ENCODE measurements around the gene PTGIS.
"Not testable (repeated sequence)": the region's sequence is repeated elsewhere in the genome, so short reads cannot be mapped to it uniquely, and the experiment has no call there.

The PTGIS gene

DNA sequence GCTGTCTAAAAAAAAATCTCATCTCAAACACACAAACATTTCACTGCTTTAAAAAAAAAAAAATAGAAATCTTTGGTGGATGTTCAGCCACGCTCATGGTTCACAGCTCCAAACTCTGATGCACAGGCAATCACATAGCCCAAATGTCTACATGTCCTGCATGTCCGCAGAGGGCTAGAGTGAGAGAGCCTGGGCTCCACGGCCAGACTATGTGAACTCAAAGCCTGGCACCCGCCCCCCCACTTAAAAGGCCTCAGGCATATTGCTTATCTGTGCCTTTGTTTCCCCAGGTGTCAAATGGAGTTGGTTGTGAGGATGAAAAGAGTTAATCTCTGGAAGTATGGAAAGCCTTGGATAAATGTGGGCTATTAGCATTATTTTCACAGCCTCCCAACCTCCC lies 10.5 kb upstream of the PTGIS start:
- no peak for DNase-seq

DNA sequence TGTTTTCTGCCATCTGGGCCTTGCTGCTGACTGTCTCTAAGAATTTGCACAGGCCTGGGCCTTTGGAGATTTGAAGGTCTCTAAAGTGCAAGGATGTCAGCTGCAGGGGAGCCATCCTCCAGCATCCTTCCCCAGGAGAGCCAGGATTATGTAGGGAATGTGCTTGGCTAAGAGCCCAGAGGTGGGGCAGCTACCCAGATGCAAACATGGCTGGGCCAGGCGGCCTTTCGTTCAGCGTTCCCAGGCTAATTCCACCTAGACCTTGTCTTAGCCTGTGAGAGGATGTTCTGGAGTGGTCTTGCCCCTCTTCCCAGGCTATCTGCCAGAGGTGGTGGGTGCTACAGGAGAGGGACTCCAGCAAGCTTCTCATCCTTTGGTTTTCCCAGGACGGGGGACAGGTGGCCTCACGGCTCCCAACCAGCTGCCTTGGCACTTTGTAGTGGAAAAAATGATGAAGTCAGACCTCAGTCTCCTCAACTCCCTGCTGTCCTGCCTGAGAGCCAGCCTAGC lies 7.7 kb upstream of the PTGIS start:
- DNase-seq = no peak

DNA sequence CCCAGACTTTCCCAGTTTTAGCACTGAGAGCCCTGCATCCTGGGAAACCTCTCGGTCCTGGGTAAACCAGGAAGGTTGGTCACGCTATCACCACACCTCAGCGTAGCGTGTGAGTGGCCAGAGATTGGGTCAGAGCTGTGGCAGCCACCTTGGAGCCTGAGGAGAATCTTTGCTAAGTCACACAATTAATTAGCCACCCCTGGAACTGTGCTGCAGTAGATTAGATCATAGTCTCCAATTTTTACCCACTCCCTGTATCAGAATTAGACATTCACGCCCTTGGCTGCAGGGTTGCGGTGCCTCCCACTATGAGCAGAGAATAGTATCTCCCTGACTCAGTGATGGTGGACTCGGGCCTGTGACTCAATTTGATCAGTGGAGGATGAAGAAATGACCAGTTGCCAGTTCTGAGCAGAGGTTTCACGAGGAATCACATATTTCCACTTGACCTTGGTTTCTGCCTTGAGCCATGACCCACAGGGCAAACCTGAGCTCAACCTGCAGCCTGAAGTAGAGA lies 6.0 kb upstream of the PTGIS start:
- no peak for DNase-seq

GRCh38 chr20:49572857-49573256 lies 4.9 kb upstream of the PTGIS start:
- no peak for DNase-seq

GRCh38 chr20:49571553-49571835 lies 3.6 kb upstream of the PTGIS start:
- DNase-seq = no peak

GRCh38 chr20:49570828-49571552 lies 3.1 kb upstream of the PTGIS start:
- no peak for DNase-seq

- DNase-seq = no peak
These were observed 2.4 kb upstream of the PTGIS start for GRCh38 chr20:49570161-49570827.

DNA sequence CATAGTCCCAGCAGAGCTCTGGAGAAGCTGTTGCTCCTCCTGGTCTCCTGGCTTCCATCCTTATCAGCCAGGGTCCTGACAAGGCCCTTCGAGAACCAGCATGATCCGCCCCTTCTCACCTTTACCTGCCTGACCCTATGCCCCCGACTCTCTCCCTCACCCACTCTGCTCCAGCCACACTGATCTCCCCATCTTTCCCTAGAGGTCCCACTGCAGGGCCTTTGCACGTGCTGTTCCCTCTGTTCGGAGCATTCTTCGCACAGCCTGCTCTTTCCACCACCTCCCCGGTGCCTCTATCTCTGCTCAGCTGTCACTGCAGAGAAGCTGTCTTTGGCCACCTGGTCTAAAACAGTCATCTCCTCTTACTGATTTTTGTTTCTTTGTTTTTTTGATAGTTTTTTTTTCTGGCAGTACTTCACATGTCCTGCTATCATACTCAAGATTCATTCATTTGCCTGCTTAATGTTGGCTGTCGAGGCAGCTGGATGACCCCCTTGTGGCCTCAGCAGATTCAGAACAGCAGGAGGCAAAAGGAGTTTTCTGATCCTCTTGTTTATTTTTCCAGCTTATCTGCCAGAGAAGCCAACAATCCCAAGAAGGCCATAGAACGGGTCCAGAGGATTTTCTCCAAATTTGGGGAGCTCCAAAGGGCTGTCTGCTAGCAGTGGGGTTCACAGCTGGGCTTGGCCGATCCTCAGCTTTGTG lies 1.6 kb upstream of the PTGIS start:
- DNase-seq = no peak

GRCh38 chr20:49568278-49569151 lies 578 bp upstream of the PTGIS start:
- no peak for DNase-seq

- DNase-seq = no peak
These were observed 1.3 kb downstream of the PTGIS start for GRCh38 chr20:49566401-49567364.

DNA sequence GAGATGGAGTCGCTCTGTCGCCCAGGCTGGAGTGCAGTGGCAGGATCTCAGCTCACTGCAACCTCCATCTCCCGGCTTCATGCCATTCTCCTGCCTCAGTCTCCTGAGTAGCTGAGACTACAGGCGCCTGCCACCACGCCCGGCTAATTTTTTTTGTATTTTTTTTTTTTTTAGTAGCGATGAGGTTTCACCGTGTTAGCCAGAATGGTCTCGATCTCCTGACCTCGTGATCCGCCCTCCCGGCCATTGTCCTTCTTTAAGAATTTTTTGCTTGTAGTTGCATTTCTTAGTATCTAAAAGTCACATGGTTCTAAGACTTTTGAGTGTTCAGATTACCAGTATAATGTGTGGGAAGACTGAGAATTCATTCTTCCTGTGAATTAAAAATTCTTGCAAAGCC lies 2.9 kb downstream of the PTGIS start:
- not testable (repeated sequence) for DNase-seq

DNA sequence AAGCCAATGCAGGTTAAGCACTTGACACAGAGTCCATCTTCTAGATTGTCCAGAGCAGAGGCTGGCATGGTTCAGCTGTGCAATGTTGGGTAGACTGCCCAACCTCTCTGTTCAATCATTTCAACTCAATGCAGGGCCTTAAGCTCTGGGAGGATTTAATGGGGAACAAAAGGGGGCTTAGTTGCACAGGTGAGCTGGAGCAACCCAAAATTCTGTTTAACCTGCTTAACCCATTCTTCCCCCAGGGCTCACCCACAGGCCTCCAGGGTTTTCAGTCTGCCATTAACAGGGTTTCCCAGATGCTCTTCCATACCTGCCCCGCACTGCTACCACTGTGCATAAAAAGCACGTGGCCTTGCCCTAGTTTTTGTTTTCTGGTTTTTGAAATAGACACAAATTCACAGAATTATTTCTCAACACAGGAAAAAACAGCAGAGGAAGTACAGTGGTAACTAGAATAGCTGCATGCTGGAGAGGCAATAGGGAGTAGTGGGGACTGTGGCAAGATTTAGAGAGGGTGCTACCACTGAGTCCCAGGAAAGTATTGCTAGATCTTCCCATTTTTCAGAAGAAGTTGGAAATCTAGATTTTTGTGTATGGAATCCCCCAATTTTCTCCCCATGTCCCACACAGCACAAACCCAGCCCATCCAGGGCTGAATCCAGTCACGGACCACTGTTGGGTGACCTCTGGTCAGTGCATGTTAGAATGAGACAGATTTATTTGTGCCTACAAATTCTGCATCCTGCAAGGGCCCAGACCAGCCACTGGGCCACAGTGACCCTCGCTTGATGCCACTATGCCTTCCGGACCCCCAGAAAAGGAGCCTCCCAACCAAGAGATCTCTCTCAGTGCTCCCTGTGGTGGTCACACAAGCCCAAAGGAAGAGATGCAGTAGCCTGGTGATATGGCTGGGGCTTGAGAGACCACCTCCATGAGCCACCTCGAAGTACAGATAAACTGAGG lies 4.6 kb downstream of the PTGIS start:
- DNase-seq = no peak

DNA sequence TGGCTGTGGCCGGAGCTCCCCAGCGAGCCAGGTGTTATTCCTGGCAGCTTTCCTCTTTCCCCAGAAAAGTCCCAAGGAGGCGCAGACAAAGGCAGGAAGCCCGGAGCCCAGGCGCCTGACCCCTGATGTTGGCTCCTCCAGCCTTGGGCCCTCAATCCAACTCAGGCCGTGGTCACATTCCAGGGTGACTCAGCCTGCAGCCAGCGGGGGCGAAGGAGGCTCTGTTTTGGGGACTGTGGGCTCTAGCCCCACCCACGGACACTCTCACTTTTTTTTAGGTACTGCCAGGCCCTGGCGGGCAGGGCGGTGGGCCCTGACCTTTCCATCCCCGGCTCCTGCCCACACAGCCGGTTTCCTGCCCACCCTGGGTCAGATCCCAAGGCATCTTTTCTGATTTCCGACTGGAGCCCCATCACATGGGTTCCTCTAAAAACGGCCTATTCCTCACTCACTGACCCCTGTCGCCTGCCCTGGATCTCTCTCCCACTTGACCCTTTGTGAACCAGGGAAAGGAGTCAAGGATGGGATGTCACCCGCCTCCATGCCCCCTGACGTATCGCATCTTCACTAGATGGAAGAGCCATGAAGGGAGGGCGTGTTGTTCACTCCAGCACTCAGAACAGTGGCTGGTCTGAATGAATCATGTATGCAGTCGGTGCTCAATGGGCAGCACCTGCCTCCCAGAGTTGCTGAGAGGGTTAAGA lies 5.5 kb downstream of the PTGIS start:
- peak; percentile 82 for DNase-seq

DNA sequence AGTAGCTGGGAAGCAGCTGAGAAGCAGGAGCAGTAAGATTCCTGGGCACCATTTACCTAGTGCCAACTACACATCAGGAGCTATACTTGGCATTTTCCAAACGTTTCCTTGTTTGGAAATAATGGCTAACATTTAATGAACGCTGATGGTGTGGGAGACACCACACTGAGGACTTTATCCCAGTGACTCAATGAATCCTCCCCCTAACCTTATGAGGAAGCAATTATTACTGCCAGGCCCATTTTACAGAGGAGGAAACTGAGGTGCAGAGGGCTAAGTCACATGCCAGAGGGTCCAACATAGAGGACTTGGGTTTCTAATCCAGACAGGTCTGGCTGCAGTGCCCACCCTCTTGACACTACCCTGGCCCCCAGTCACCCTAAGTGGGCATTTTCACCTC lies 6.1 kb downstream of the PTGIS start:
- DNase-seq = no peak

DNA sequence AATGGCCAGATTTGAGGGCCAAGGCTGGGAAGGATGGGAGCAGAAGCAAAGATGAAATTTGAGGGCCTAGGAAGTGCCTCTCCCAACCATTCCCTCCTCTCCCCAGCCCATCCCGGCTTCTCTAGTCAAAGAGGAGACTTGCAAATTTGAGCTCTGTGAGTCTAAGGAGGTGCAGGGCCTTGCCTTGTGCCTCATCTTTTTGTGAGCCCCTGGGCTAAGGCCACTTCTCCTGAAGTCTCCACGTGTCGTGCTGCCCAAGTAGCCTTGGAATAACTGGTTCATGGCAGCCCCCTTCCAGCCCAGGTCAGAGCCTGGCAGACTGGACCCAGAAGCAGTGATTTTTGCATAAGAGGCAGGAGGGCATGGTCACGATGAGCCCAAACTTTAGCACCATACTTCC lies 6.7 kb downstream of the PTGIS start:
- no peak for DNase-seq

GRCh38 chr20:49560646-49561045 lies 7.3 kb downstream of the PTGIS start:
- DNase-seq = no peak

DNA sequence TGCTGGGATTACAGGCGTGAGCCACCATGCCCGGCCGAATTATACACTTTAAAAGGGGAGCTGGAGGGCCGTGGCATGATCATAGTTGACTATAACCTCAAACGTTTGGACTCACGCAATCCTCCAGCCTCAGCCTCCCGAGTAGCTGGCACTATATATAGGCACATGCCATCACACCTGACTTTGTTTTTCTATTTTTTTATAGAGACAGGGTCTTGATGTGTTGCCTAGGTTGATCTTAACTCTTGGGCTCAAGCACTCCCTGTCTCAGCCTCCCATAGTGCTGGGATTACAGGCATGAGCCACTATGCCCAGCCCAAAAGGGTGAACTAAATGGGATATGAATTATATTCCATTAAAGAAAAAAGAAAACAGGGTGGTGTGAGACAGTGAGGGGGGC lies 7.8 kb downstream of the PTGIS start:
- DNase-seq = no peak

GRCh38 chr20:49559411-49560081 lies 8.4 kb downstream of the PTGIS start:
- no peak for DNase-seq

- no peak for DNase-seq
These were observed 9.1 kb downstream of the PTGIS start for GRCh38 chr20:49558826-49559225.
